ENCODE measurements around the gene KIF1B. TPM values are rescaled to one million over a fixed set of nuclear protein-coding genes. Genes with fewer than 3 reads are reported as not detected.
A peak's percentile ranks its signal among the peaks of the same experiment; 100 is the strongest.

KIF1B gene, protein sequence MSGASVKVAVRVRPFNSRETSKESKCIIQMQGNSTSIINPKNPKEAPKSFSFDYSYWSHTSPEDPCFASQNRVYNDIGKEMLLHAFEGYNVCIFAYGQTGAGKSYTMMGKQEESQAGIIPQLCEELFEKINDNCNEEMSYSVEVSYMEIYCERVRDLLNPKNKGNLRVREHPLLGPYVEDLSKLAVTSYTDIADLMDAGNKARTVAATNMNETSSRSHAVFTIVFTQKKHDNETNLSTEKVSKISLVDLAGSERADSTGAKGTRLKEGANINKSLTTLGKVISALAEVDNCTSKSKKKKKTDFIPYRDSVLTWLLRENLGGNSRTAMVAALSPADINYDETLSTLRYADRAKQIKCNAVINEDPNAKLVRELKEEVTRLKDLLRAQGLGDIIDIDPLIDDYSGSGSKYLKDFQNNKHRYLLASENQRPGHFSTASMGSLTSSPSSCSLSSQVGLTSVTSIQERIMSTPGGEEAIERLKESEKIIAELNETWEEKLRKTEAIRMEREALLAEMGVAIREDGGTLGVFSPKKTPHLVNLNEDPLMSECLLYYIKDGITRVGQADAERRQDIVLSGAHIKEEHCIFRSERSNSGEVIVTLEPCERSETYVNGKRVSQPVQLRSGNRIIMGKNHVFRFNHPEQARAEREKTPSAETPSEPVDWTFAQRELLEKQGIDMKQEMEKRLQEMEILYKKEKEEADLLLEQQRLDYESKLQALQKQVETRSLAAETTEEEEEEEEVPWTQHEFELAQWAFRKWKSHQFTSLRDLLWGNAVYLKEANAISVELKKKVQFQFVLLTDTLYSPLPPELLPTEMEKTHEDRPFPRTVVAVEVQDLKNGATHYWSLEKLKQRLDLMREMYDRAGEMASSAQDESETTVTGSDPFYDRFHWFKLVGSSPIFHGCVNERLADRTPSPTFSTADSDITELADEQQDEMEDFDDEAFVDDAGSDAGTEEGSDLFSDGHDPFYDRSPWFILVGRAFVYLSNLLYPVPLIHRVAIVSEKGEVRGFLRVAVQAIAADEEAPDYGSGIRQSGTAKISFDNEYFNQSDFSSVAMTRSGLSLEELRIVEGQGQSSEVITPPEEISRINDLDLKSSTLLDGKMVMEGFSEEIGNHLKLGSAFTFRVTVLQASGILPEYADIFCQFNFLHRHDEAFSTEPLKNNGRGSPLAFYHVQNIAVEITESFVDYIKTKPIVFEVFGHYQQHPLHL (N-terminal part only)
- 10 to 100 TPM in 1 of 2 donors, 1 to 10 TPM in 1; 9.6 to 13.6 TPM for polyA plus RNA-seq

DNA sequence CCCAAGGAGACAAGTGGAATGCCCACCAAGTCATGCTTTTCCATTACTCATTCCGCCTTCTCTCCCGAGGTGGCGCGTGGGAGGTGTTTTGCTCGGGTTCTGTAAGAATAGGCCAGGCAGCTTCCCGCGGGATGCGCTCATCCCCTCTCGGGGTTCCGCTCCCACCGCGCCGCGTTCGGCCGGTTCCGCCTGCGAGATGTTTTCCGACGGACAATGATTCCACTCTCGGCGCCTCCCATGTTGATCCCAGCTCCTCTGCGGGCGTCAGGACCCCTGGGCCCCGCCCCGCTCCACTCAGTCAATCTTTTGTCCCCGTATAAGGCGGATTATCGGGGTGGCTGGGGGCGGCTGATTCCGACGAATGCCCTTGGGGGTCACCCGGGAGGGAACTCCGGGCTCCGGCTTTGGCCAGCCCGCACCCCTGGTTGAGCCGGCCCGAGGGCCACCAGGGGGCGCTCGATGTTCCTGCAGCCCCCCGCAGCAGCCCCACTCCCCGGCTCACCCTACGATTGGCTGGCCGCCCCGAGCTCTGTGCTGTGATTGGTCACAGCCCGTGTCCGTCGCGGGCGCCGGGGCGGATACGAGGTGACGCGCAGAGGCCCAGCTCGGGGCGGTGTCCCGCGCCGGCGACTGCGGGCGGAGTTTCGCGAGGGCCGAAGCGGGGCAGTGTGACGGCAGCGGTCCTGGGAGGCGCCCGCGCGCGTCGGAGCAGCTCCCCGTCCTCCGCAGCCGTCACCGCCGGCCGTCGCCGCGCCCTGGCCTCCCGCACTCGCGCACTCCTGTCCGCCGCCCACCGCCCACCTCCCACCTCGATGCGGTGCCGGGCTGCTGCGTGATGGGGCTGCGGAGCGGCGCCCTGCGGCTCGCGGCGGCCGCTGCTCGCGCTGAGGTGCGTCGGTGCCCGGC is at the start of gene KIF1B:
KIF1B (plus strand) TSS at position 666 of the 906 bp plus-strand sequence. CDS start 21,759 bp downstream, outside the sequence.
- 0% methylated on average over 89 to 107 of the region's 107 CpGs for WGBS, 2 donors
- Histone ChIP-seq H3K36me3 (ENCODE audit: control insufficient read depth in 2 of 2, insufficient read depth in 2 of 2, low read length in 1 of 2) (no peaks in the 10 kb centered on the region), H3K4me1 (ENCODE audit: control insufficient read depth in 2 of 2, insufficient read depth in 2 of 2, low read length in 1 of 2) (peaks cover 2 to 4% of the 10 kb centered on the region in 2 donors), H3K9me3 (ENCODE audit: control insufficient read depth in 2 of 2, insufficient read depth in 1 of 2, low read depth in 1 of 2, low read length in 1 of 2) (no peaks in the 10 kb centered on the region), H3K27me3 (ENCODE audit: control insufficient read depth in 1 of 2, insufficient read depth in 2 of 2, low read length in 2 of 2) (no peaks in the 10 kb centered on the region), H3K4me3 (ENCODE audit: low read depth in 1 of 2, low read length in 2 of 2) (peak within 1 kb of the TSS; percentile 78 to 86), H3K27ac (ENCODE audit: low read depth in 2 of 2, low read length in 1 of 2) (peak within 1 kb of the TSS; percentile 98 to 99)

DNA sequence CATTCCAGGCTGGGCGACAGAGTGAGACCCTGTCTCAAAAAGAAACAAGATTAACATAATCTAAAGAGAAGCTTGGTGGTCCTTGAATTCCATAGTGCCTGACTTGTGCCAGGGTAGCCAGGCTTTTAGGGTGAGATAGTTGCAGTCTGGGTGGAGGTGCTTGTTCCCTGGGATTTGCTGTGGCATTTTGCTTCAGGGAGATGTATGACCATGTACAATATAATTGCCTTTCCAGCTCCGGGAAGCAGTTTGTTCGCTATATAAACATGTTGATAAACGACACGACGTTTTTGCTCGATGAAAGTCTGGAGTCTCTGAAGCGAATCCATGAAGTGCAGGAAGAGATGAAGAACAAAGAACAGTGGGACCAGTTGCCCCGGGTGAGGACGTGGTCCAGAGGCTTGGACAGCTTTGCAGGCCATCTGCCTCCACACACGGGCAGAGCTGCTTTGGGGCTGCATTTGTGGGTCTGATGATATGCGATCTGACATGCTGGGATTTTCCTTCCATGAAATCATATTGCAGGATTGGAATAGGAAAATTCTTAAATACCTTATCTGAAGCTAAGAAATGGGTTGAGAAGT is 49.4 kb upstream of the KIF1B start:
- Histone ChIP-seq H3K27ac (ENCODE audit: low read depth in 2 of 2, low read length in 1 of 2) (peak overlapping the region; percentile 2 to 30), H3K4me3 (ENCODE audit: low read depth in 1 of 2, low read length in 2 of 2) (no peak overlapping the region), H3K27me3 (ENCODE audit: control insufficient read depth in 1 of 2, insufficient read depth in 2 of 2, low read length in 2 of 2) (no peaks in the 10 kb centered on the region), H3K36me3 (ENCODE audit: control insufficient read depth in 2 of 2, insufficient read depth in 2 of 2, low read length in 1 of 2) (peaks cover 13 to 23% of the 10 kb centered on the region in 2 donors), H3K9me3 (ENCODE audit: control insufficient read depth in 2 of 2, insufficient read depth in 1 of 2, low read depth in 1 of 2, low read length in 1 of 2) (no peaks in the 10 kb centered on the region), H3K4me1 (ENCODE audit: control insufficient read depth in 2 of 2, insufficient read depth in 2 of 2, low read length in 1 of 2) (no peaks in the 10 kb centered on the region)
- whole genome bisulfite sequencing, 2 donors: 62 to 64% methylated on average over 12 of the region's 12 CpGs

DNA sequence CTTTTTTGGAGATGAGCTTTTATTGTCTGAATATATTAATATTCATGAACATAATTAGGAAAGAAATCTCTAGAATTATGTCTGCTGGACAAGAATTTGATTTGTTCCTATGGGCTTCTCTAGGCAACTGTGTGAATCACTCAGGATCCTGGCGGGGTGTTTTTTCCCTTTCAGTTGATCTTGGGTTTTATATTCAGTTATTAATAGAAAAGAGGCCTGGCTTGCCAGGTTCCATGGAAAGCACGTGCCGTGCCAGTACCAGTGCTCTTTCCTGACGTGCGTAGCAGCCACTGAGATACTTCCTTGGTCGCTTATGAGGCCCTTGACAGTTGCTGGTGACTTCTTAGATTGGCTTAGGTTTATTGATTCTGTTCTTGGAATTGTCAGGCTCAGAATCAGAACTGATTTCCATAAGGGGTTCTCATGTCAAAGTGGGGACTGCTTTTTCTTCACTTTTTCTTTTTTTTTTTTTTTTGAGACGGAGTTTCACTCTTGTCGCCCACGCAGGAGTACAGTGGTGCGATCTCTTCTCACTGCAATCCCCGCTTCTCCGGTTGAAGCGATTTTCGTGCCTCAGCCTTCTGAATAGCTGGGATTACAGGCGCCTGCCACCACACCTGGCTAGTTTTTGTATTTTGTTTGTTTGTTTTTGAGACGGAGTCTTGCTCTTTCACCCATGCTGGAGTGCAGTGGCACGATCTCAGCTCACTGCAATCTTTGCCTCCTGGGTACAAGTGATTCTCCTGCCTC is 48.7 kb upstream of the KIF1B start:
- H3K36me3 ChIP-seq (ENCODE audit: control insufficient read depth in 2 of 2, insufficient read depth in 2 of 2, low read length in 1 of 2): peaks cover 13 to 23% of the 10 kb centered on the region in 2 donors
- no peaks in the 10 kb centered on the region for H3K4me1 ChIP-seq (ENCODE audit: control insufficient read depth in 2 of 2, insufficient read depth in 2 of 2, low read length in 1 of 2)
- no peak overlapping the region for H3K27ac ChIP-seq (ENCODE audit: low read depth in 2 of 2, low read length in 1 of 2)
- no peak overlapping the region for H3K4me3 ChIP-seq (ENCODE audit: low read depth in 1 of 2, low read length in 2 of 2)
- no peaks in the 10 kb centered on the region for H3K27me3 ChIP-seq (ENCODE audit: control insufficient read depth in 1 of 2, insufficient read depth in 2 of 2, low read length in 2 of 2)
- 83 to 86% methylated on average over 17 of the region's 17 CpGs for WGBS, 2 donors
- no peaks in the 10 kb centered on the region for H3K9me3 ChIP-seq (ENCODE audit: control insufficient read depth in 2 of 2, insufficient read depth in 1 of 2, low read depth in 1 of 2, low read length in 1 of 2)

DNA sequence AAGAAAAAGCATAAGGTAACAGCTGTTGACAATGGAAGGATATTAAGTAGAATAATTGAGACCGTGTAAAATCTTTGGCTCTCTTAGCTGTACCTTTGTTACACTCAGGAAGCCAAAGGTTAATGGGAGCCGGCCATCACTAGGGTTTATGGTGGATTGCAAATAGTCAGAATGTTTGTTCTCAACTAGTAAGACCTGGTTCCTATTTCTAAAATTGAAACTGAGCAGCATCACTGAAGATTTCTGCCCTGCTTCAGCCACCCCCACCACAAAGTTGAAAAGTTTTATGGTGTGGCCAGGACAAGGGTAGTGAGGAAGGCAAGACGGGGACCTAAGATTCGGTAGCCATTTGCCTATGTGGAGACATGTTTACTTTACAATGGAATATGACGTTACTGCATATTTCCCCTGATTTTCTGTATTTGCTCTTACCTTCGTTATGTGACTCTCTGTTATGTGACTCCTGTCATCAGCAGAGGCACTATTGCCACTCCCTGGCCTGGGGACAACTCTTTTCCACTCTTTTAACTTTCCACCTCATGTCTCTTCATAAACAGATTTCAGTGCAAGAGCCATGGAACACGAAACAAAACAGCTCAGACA is 41.4 kb upstream of the KIF1B start:
- WGBS, 2 donors: 84 to 86% methylated on average over 7 of the region's 7 CpGs
- Histone ChIP-seq H3K27ac (ENCODE audit: low read depth in 2 of 2, low read length in 1 of 2) (no peak overlapping the region), H3K4me1 (ENCODE audit: control insufficient read depth in 2 of 2, insufficient read depth in 2 of 2, low read length in 1 of 2) (no peaks in the 10 kb centered on the region), H3K4me3 (ENCODE audit: low read depth in 1 of 2, low read length in 2 of 2) (no peak overlapping the region), H3K9me3 (ENCODE audit: control insufficient read depth in 2 of 2, insufficient read depth in 1 of 2, low read depth in 1 of 2, low read length in 1 of 2) (no peaks in the 10 kb centered on the region), H3K27me3 (ENCODE audit: control insufficient read depth in 1 of 2, insufficient read depth in 2 of 2, low read length in 2 of 2) (no peaks in the 10 kb centered on the region), H3K36me3 (ENCODE audit: control insufficient read depth in 2 of 2, insufficient read depth in 2 of 2, low read length in 1 of 2) (peaks cover 23 to 34% of the 10 kb centered on the region in 2 donors)

DNA sequence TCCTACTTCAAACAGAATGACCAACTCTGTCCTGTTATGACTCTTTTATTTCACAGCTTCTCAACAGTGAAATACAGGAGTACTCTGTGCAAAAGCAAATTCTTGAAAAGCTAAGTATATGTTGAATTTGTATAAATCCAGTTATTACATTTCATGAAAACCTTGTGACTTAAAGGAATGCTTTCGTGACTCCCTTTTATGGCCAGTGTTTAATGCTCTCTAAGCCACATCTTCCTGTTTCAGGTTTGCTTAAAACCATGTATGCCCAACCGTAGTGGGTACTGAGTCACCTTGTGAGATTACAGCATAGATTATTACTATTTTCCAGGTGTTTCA is 40.2 kb upstream of the KIF1B start:
- H3K4me1 ChIP-seq (ENCODE audit: control insufficient read depth in 2 of 2, insufficient read depth in 2 of 2, low read length in 1 of 2): no peaks in the 10 kb centered on the region
- WGBS, 2 donors: 62 to 68% methylated on average over 2 of the region's 2 CpGs
- H3K9me3 ChIP-seq (ENCODE audit: control insufficient read depth in 2 of 2, insufficient read depth in 1 of 2, low read depth in 1 of 2, low read length in 1 of 2): no peaks in the 10 kb centered on the region
- H3K27me3 ChIP-seq (ENCODE audit: control insufficient read depth in 1 of 2, insufficient read depth in 2 of 2, low read length in 2 of 2): no peaks in the 10 kb centered on the region
- no peak overlapping the region for H3K27ac ChIP-seq (ENCODE audit: low read depth in 2 of 2, low read length in 1 of 2)
- H3K4me3 ChIP-seq (ENCODE audit: low read depth in 1 of 2, low read length in 2 of 2): no peak overlapping the region
- H3K36me3 ChIP-seq (ENCODE audit: control insufficient read depth in 2 of 2, insufficient read depth in 2 of 2, low read length in 1 of 2): peaks cover 17 to 33% of the 10 kb centered on the region in 2 donors

DNA sequence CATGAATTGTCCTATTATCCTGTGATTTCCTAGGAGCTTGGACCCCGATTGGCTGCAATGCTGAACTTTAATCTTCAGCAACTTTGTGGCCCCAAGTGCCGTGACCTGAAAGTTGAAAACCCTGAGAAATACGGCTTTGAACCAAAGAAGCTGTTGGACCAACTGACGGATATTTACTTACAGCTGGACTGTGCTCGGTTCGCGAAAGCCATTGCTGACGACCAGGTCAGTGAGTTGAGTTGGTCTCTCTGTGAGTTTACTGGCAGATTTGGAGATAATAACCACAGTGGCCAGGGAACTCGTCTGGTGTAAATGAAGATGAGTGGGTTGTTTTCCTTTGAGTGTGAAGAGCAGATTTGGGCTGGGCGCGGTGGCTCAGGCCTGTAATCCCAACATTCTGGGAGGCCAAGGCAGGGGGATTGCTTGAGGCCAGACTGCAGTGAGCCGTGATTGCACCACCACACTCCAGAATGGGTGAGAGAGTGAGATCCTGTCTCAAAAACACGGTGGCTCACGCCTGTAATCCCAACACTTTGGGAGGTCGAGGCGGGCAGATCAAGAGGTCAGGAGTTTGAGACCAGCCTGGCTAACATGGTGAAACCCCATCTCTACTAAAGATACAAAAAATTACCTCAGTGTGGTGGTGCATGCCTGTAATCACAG is 39.1 kb upstream of the KIF1B start:
- Histone ChIP-seq H3K4me3 (ENCODE audit: low read depth in 1 of 2, low read length in 2 of 2) (no peak overlapping the region), H3K4me1 (ENCODE audit: control insufficient read depth in 2 of 2, insufficient read depth in 2 of 2, low read length in 1 of 2) (no peaks in the 10 kb centered on the region), H3K27ac (ENCODE audit: low read depth in 2 of 2, low read length in 1 of 2) (no peak overlapping the region), H3K9me3 (ENCODE audit: control insufficient read depth in 2 of 2, insufficient read depth in 1 of 2, low read depth in 1 of 2, low read length in 1 of 2) (no peaks in the 10 kb centered on the region), H3K36me3 (ENCODE audit: control insufficient read depth in 2 of 2, insufficient read depth in 2 of 2, low read length in 1 of 2) (peaks cover 14 to 25% of the 10 kb centered on the region in 2 donors), H3K27me3 (ENCODE audit: control insufficient read depth in 1 of 2, insufficient read depth in 2 of 2, low read length in 2 of 2) (no peaks in the 10 kb centered on the region)
- 92 to 94% methylated on average over 16 of the region's 16 CpGs for WGBS, 2 donors

DNA sequence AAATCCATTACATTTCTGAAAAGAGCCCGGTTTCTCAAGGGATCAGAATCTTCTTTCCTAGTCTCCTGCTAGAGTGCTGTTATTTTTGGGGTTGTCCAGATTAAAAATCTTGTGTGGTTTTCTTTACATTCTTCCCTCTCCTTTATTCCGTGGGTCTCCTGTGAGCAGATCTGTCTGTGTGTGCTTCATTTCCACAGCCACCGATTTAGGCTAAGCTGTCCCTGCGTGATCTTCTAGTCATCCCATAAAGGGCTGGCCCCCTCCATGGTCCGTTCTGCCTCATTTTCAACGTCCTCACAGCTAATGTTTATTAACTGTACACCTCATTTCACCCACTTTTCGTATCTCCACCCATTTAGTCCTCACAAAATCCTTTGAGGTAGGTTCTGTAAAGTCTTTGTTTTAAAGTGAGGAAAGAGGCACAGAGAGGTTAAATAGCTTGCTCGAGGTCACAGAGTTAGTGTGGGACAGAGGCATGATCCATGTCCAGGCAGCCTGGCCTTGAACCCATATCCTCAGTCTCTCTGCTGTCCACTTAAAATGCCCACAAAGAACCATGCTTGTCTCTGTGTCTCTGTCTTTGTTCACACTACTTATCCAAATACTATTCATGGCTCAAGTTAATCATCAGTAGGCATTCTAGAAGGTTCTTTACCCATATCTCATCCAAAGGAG is 38.2 kb upstream of the KIF1B start:
- H3K36me3 ChIP-seq (ENCODE audit: control insufficient read depth in 2 of 2, insufficient read depth in 2 of 2, low read length in 1 of 2): peaks cover 14 to 25% of the 10 kb centered on the region in 2 donors
- H3K4me1 ChIP-seq (ENCODE audit: control insufficient read depth in 2 of 2, insufficient read depth in 2 of 2, low read length in 1 of 2): no peaks in the 10 kb centered on the region
- no peak overlapping the region for H3K27ac ChIP-seq (ENCODE audit: low read depth in 2 of 2, low read length in 1 of 2)
- H3K4me3 ChIP-seq (ENCODE audit: low read depth in 1 of 2, low read length in 2 of 2): no peak overlapping the region
- H3K27me3 ChIP-seq (ENCODE audit: control insufficient read depth in 1 of 2, insufficient read depth in 2 of 2, low read length in 2 of 2): no peaks in the 10 kb centered on the region
- WGBS, 2 donors: 92 to 93% methylated on average over 8 of the region's 8 CpGs
- no peaks in the 10 kb centered on the region for H3K9me3 ChIP-seq (ENCODE audit: control insufficient read depth in 2 of 2, insufficient read depth in 1 of 2, low read depth in 1 of 2, low read length in 1 of 2)

All from esophagus (tissue), 2 donors.